SK-N-SH treated with all-trans-retinoic acid at 6 μM for 48 hours (cell line): ENCODE data around the gene LAMA2.

Experiments
- ATAC-seq: fragments of 200-7000 bp; cut with Tn5 transposase; 3 replicates; pipeline ENCODE4 v1.9.1; 2020; ENCODE audit warnings: mild to moderate bottlenecking, moderate library complexity
- ARNTL ChIP-seq: fragments of 450-650 bp; formaldehyde crosslinking; IDR thresholded peaks from 2 replicates; pipeline ENCODE4 v1.5.0; 2020; ENCODE audit warnings: low read depth, mild to moderate bottlenecking, moderate library complexity, borderline replicate concordance
- BACH2 ChIP-seq: fragments of 250-450 bp; sonication (Bioruptor Pico); IDR thresholded peaks from 2 replicates; pipeline ENCODE4 v1.9.0; 2021; ENCODE audit warnings: mild to moderate bottlenecking, borderline replicate concordance
- CSDC2 ChIP-seq: fragments of 250-450 bp; sonication (Bioruptor Pico); IDR thresholded peaks from 2 replicates; pipeline ENCODE4 v1.5.0; 2020; ENCODE audit warnings: mild to moderate bottlenecking, moderate library complexity
- GLIS3 ChIP-seq: fragments of 250-450 bp; sonication (Bioruptor Pico); IDR thresholded peaks from 2 replicates; pipeline ENCODE4 v1.5.0; 2020; ENCODE audit warnings: mild to moderate bottlenecking, moderate library complexity
- ISL1 ChIP-seq: fragments of 250-450 bp; sonication (Bioruptor Pico); IDR thresholded peaks from 2 replicates; pipeline ENCODE4 v2.1.2; 2022; ENCODE audit warnings: mild to moderate bottlenecking, moderate library complexity
- OSR1 ChIP-seq: fragments of 250-450 bp; sonication (Bioruptor Pico); IDR thresholded peaks from 2 replicates; pipeline ENCODE4 v1.8.0; 2022; ENCODE audit warnings: moderate library complexity, mild to moderate bottlenecking, inconsistent platforms
- SNAI2 ChIP-seq: fragments of 250-450 bp; sonication (Bioruptor Pico); IDR thresholded peaks from 2 replicates; pipeline ENCODE4 v1.5.0; 2020; ENCODE audit warnings: mild to moderate bottlenecking, moderate library complexity
- TCF4 ChIP-seq: fragments of 250-450 bp; sonication (Bioruptor Pico); IDR thresholded peaks from 2 replicates; pipeline ENCODE4 v1.8.0; 2021; ENCODE audit warnings: mild to moderate bottlenecking, moderate library complexity, borderline replicate concordance
- TOX ChIP-seq: fragments of 250-450 bp; sonication (Bioruptor Pico); IDR thresholded peaks from 2 replicates; pipeline ENCODE4 v1.8.0; 2021; ENCODE audit warnings: mild to moderate bottlenecking, moderate library complexity, borderline replicate concordance
- ZC3H10 ChIP-seq: fragments of 250-450 bp; sonication (Bioruptor Pico); IDR thresholded peaks from 2 replicates; pipeline ENCODE4 v1.5.1; 2021; ENCODE audit warnings: mild to moderate bottlenecking, moderate library complexity
- ZFP3 ChIP-seq: fragments of 250-450 bp; sonication (Bioruptor Pico); IDR thresholded peaks from 2 replicates; pipeline ENCODE4 v1.5.0; 2020; ENCODE audit warnings: mild to moderate bottlenecking, moderate library complexity
- ZNF565 ChIP-seq: fragments of 450-650 bp; formaldehyde crosslinking; conservative IDR thresholded peaks from 2 replicates; pipeline ENCODE4 v1.5.0; 2020; ENCODE audit warnings: low read depth, mild to moderate bottlenecking, moderate library complexity
- ZNF70 ChIP-seq: fragments of 450-650 bp; formaldehyde crosslinking; IDR thresholded peaks from 2 replicates; pipeline ENCODE4 v1.5.0; 2020; ENCODE audit warnings: mild to moderate bottlenecking, moderate library complexity
- ZNF8 ChIP-seq: fragments of 450-650 bp; formaldehyde crosslinking; IDR thresholded peaks from 2 replicates; pipeline ENCODE4 v1.5.0; 2020; ENCODE audit warnings: mild to moderate bottlenecking, moderate library complexity
- TF ChIP-seq, protein P1 (sequence below): fragments of 250-450 bp; sonication (Bioruptor Pico); IDR thresholded peaks from 2 replicates; pipeline ENCODE4 v1.8.0; 2021; ENCODE audit warnings: low read depth, mild to moderate bottlenecking, moderate library complexity, borderline replicate concordance
- TF ChIP-seq, protein P2 (sequence below): fragments of 250-450 bp; sonication (Bioruptor Pico); IDR thresholded peaks from 2 replicates; pipeline ENCODE4 v1.5.0; 2020; ENCODE audit warnings: mild to moderate bottlenecking, moderate library complexity
- TF ChIP-seq, protein P3 (sequence below): fragments of 250-450 bp; sonication (Bioruptor Pico); IDR thresholded peaks from 2 replicates; pipeline ENCODE4 v1.5.1; 2020; ENCODE audit warnings: low read depth, mild to moderate bottlenecking, moderate library complexity
- TF ChIP-seq, protein P4 (sequence below): fragments of 250-450 bp; sonication (Bioruptor Pico); IDR thresholded peaks from 2 replicates; pipeline ENCODE4 v1.5.1; 2021; ENCODE audit warnings: mild to moderate bottlenecking, moderate library complexity
- TF ChIP-seq, protein P5 (sequence below): fragments of 250-450 bp; sonication (Bioruptor Pico); IDR thresholded peaks from 2 replicates; pipeline ENCODE4 v1.8.0; 2020; ENCODE audit warnings: mild to moderate bottlenecking, moderate library complexity, borderline replicate concordance

LAMA2 gene

DNA sequence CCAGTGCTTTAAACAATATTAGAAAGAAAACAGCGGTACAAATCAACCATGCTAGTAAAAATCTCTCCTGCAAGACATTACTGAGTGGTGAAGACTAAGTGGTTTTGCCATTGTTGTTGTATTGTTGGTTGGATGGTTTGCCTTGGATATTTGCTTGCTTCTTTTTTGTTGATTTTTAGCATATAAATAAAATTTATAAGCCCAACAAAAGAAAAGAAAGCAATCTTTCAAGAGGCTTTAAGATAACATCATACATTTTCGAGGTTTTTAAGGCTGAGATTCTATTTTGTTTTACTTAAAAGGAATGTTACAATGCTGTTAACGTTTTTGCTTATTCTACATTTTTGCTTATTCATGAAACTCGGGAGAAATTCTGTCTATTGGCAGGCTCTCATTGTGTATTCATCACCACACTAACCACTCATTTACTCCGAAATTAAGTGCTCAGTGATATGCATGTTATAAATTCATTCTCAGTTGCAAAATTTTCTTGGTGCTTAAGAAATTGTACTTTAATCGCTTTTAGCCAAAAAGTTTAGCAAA, 139.1 kb downstream of the LAMA2 start:
- TF ChIP-seq, protein P1, sequence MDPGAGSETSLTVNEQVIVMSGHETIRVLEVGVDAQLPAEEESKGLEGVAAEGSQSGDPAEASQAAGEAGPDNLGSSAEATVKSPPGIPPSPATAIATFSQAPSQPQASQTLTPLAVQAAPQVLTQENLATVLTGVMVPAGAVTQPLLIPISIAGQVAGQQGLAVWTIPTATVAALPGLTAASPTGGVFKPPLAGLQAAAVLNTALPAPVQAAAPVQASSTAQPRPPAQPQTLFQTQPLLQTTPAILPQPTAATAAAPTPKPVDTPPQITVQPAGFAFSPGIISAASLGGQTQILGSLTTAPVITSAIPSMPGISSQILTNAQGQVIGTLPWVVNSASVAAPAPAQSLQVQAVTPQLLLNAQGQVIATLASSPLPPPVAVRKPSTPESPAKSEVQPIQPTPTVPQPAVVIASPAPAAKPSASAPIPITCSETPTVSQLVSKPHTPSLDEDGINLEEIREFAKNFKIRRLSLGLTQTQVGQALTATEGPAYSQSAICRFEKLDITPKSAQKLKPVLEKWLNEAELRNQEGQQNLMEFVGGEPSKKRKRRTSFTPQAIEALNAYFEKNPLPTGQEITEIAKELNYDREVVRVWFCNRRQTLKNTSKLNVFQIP (CRISPR knock-in tag): no peak
- TF ChIP-seq, protein P2, sequence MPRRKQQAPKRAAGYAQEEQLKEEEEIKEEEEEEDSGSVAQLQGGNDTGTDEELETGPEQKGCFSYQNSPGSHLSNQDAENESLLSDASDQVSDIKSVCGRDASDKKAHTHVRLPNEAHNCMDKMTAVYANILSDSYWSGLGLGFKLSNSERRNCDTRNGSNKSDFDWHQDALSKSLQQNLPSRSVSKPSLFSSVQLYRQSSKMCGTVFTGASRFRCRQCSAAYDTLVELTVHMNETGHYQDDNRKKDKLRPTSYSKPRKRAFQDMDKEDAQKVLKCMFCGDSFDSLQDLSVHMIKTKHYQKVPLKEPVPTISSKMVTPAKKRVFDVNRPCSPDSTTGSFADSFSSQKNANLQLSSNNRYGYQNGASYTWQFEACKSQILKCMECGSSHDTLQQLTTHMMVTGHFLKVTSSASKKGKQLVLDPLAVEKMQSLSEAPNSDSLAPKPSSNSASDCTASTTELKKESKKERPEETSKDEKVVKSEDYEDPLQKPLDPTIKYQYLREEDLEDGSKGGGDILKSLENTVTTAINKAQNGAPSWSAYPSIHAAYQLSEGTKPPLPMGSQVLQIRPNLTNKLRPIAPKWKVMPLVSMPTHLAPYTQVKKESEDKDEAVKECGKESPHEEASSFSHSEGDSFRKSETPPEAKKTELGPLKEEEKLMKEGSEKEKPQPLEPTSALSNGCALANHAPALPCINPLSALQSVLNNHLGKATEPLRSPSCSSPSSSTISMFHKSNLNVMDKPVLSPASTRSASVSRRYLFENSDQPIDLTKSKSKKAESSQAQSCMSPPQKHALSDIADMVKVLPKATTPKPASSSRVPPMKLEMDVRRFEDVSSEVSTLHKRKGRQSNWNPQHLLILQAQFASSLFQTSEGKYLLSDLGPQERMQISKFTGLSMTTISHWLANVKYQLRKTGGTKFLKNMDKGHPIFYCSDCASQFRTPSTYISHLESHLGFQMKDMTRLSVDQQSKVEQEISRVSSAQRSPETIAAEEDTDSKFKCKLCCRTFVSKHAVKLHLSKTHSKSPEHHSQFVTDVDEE (CRISPR knock-in tag): no peak
- no peak for TF ChIP-seq ZC3H10 (CRISPR knock-in tag)
- TF ChIP-seq, protein P3, sequence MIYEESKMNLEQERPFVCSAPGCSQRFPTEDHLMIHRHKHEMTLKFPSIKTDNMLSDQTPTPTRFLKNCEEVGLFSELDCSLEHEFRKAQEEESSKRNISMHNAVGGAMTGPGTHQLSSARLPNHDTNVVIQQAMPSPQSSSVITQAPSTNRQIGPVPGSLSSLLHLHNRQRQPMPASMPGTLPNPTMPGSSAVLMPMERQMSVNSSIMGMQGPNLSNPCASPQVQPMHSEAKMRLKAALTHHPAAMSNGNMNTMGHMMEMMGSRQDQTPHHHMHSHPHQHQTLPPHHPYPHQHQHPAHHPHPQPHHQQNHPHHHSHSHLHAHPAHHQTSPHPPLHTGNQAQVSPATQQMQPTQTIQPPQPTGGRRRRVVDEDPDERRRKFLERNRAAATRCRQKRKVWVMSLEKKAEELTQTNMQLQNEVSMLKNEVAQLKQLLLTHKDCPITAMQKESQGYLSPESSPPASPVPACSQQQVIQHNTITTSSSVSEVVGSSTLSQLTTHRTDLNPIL: no peak
- TF ChIP-seq ISL1 (CRISPR knock-in tag): no peak
- TF ChIP-seq TOX: no peak
- TF ChIP-seq OSR1 (CRISPR knock-in tag): no peak
- TF ChIP-seq, protein P4, sequence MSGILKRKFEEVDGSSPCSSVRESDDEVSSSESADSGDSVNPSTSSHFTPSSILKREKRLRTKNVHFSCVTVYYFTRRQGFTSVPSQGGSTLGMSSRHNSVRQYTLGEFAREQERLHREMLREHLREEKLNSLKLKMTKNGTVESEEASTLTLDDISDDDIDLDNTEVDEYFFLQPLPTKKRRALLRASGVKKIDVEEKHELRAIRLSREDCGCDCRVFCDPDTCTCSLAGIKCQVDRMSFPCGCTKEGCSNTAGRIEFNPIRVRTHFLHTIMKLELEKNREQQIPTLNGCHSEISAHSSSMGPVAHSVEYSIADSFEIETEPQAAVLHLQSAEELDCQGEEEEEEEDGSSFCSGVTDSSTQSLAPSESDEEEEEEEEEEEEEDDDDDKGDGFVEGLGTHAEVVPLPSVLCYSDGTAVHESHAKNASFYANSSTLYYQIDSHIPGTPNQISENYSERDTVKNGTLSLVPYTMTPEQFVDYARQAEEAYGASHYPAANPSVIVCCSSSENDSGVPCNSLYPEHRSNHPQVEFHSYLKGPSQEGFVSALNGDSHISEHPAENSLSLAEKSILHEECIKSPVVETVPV: no peak
- TF ChIP-seq ZNF70 (CRISPR knock-in tag): no peak
- no peak for ATAC-seq

DNA sequence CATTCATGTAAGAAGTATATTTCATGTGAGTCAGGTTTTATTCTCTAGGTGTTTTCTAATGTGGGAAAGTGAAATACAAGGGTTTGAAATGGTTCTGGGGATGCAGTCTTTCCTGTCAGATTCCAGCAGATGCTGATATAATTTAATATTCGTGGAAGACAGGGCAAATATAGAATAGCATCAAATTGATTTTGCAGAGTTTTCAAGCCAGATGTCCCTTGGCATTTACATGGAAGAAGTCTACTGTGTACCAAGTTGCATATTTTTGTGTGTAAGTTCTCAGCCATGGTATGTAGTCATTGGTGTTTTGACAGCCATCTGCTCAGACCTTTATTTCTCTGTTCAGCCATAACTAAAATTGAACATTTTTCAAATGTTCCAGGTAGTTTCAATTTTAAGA, 143.7 kb downstream of the LAMA2 start:
- no peak for TF ChIP-seq SNAI2 (CRISPR knock-in tag)
- TF ChIP-seq TCF4 (CRISPR knock-in tag): no peak
- TF ChIP-seq CSDC2 (CRISPR knock-in tag): no peak
- TF ChIP-seq, protein P4: no peak
- no peak for TF ChIP-seq BACH2 (CRISPR knock-in tag)
- no peak for TF ChIP-seq GLIS3 (CRISPR knock-in tag)
- TF ChIP-seq, protein P5, sequence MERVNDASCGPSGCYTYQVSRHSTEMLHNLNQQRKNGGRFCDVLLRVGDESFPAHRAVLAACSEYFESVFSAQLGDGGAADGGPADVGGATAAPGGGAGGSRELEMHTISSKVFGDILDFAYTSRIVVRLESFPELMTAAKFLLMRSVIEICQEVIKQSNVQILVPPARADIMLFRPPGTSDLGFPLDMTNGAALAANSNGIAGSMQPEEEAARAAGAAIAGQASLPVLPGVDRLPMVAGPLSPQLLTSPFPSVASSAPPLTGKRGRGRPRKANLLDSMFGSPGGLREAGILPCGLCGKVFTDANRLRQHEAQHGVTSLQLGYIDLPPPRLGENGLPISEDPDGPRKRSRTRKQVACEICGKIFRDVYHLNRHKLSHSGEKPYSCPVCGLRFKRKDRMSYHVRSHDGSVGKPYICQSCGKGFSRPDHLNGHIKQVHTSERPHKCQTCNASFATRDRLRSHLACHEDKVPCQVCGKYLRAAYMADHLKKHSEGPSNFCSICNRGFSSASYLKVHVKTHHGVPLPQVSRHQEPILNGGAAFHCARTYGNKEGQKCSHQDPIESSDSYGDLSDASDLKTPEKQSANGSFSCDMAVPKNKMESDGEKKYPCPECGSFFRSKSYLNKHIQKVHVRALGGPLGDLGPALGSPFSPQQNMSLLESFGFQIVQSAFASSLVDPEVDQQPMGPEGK: no peak
- ATAC-seq: no peak

DNA sequence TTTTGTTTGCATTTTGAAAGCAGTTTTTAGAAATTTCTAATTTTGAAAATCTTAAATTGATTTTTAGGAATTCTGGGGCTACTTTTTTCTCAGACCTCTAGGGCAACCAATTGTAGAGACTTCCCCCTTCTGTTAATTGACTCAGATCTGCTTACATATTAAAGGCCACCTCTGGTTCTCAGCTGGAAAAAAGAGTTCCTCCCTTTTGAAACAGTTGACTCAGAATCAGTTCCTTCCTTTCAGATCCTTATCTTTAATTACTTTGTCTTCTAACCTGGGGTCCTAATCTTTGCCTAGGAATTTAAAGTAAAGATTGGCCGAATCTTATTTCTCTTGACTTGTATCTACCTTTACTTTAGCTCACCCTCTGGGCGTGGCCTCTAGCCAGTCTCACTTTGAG, 146.8 kb downstream of the LAMA2 start:
- no peak for ATAC-seq
- no peak for TF ChIP-seq SNAI2 (CRISPR knock-in tag)
- no peak for TF ChIP-seq ZNF8
- TF ChIP-seq, protein P1 (CRISPR knock-in tag): no peak
- TF ChIP-seq, protein P3: no peak
- TF ChIP-seq ZNF70 (CRISPR knock-in tag): no peak
- no peak for TF ChIP-seq ZNF565
- TF ChIP-seq GLIS3 (CRISPR knock-in tag): no peak
- no peak for TF ChIP-seq TOX
- no peak for TF ChIP-seq ZFP3 (CRISPR knock-in tag)
- TF ChIP-seq ARNTL: no peak
